Endothelial cell of umbilical vein (primary cell): ENCODE measurements around the gene HK3. TPM values are rescaled to one million over a fixed set of nuclear protein-coding genes. Genes with fewer than 3 reads are reported as not detected.

Experiments used
- BruUV-seq: library from RNA; stranded (reverse); fragments of 400-500 nt; replicated peaks from 2 replicates; lab custom pipeline; 2021; lab: Mats Ljungman, UMichigan
- CTCF ChIA-PET: fragments of 300-600, 350-600 bp; sonication (Branson Sonifier 250); formaldehyde crosslinking; loops from one replicate; lab custom pipeline; 2021; ENCODE audit warnings: antibody characterized with exemption, inconsistent platforms; lab: Charles Lee
- POLR2A ChIA-PET: fragments of 300-600, 350-600 bp; sonication (Branson Sonifier 250); formaldehyde crosslinking; loops from one replicate; lab custom pipeline; 2021; ENCODE audit warnings: antibody characterized with exemption, inconsistent platforms; lab: Charles Lee
- DNase-seq: peaks from one replicate; pipeline ENCODE4 v3.0.0-alpha.2; 2011; ENCODE audit warnings: low read depth, low spot score
- FAIRE-seq: peaks from 2 replicates; lab custom pipeline; 2011; peaks lifted over from hg19 to GRCh38; lab: Jason Lieb, UNC
- H2AFZ ChIP-seq: 2 replicates; pipeline ENCODE4 v1.6.0; 2012; ENCODE audit warnings: low read depth, low read length, control low read depth, inconsistent platforms
- H3K27ac ChIP-seq: 2 replicates; pipeline ENCODE4 v1.5.1; 2011; ENCODE audit warnings: low read depth, mild to moderate bottlenecking, control low read depth, low read length, moderate library complexity; ENCODE audit not compliant: insufficient read depth
- H3K27me3 ChIP-seq, 2 experiments: 2 replicates each; pipeline versions ENCODE4 v1.6.0 to v1.6.1; 2011; ENCODE audit warnings: low read length in 2 of 2, mixed read lengths in 1 of 2; ENCODE audit not compliant: control insufficient read depth in 2 of 2, insufficient read depth in 2 of 2
- H3K36me3 ChIP-seq, 2 experiments: 2 replicates in 1 of 2; 3 replicates in 1 of 2; pipeline ENCODE4 v1.5.1; 2011; ENCODE audit warnings: low read length in 2 of 2, mild to moderate bottlenecking in 1 of 2, moderate library complexity in 1 of 2; ENCODE audit not compliant: control insufficient read depth in 2 of 2, insufficient read depth in 2 of 2; ENCODE audit errors: extremely low read depth in 1 of 2
- H3K4me1 ChIP-seq: 3 replicates; pipeline ENCODE4 v1.5.1; 2011; ENCODE audit warnings: mild to moderate bottlenecking, low read length; ENCODE audit not compliant: control insufficient read depth, insufficient read depth; ENCODE audit errors: extremely low read depth
- H3K4me2 ChIP-seq: 2 replicates; pipeline ENCODE4 v1.6.1; 2011; ENCODE audit warnings: low read length, control low read depth, mixed read lengths; ENCODE audit not compliant: insufficient read depth
- H3K4me3 ChIP-seq, 3 experiments: fragments of 200-600 bp in 1 of 3; sonication (generic), shearing (Covaris generic) in 1 of 3; replicated peaks in 1 of 3; 2 replicates each; pipeline ENCODE4 v1.5.1; 2011 to 2016; ENCODE audit warnings: control low read depth in 3 of 3, low read length in 3 of 3, mild to moderate bottlenecking in 2 of 3, inconsistent platforms in 1 of 3, low read depth in 1 of 3, moderate library complexity in 1 of 3; ENCODE audit not compliant: insufficient read depth in 1 of 3
- H3K79me2 ChIP-seq: 2 replicates; pipeline ENCODE4 v1.6.0; 2012; ENCODE audit warnings: low read length, inconsistent platforms; ENCODE audit not compliant: control insufficient read depth, insufficient read depth
- H3K9ac ChIP-seq: replicated peaks from 2 replicates; pipeline ENCODE3; 2011; ENCODE audit warnings: low read length, control low read depth; ENCODE audit not compliant: insufficient read depth; ENCODE audit errors: extremely low read depth
- H3K9me1 ChIP-seq: replicated peaks from 3 replicates; pipeline ENCODE4 v1.6.0; 2011; ENCODE audit warnings: mild to moderate bottlenecking, low read length; ENCODE audit not compliant: control insufficient read depth, insufficient read depth; ENCODE audit errors: extremely low read depth
- H3K9me3 ChIP-seq: replicated peaks from 2 replicates; pipeline ENCODE4 v1.5.1; 2012; ENCODE audit warnings: low read length, inconsistent platforms; ENCODE audit not compliant: control insufficient read depth, insufficient read depth
- H4K20me1 ChIP-seq: replicated peaks from 2 replicates; pipeline ENCODE3; 2011; ENCODE audit warnings: mild to moderate bottlenecking, low read length; ENCODE audit not compliant: control insufficient read depth, insufficient read depth; ENCODE audit errors: extremely low read depth
- CTCF ChIP-seq, 2 donors: IDR thresholded peaks; 1 replicate in 1 of 2; 2 replicates in 1 of 2; pipeline ENCODE4 v1.5.1; 2011; ENCODE audit warnings: low read length in 2 of 2, mild to moderate bottlenecking in 2 of 2, moderate library complexity in 2 of 2, control low read depth in 1 of 2, inconsistent platforms in 1 of 2, low read depth in 1 of 2; ENCODE audit not compliant: insufficient read depth in 1 of 2; ENCODE audit errors: extremely low read depth in 1 of 2
- GATA2 ChIP-seq: IDR thresholded peaks from 2 replicates; pipeline ENCODE4 v1.7.0; 2011; ENCODE audit warnings: low read depth, mild to moderate bottlenecking, moderate library complexity, mixed read lengths, low read length; ENCODE audit not compliant: insufficient read length, insufficient read depth
- MYC ChIP-seq: IDR thresholded peaks from one replicate; pipeline ENCODE4 v1.6.1; 2011; ENCODE audit warnings: mild to moderate bottlenecking, low read depth, low read length
- dilution Hi-C: fragments of 300-500 bp; cut with MboI; formaldehyde crosslinking; loops from one replicate; pipeline ENCODE4 v1.15.0; 2019; ENCODE audit warnings: low sequenced_read_pairs; ENCODE audit not compliant: extremely low pct_ligation_motif_present
- intact Hi-C: fragments of 100-400 bp; cut with micrococcal nuclease; formaldehyde crosslinking; loops from one replicate; pipeline ENCODE4 v1.10.0; 2022
- polyA plus RNA-seq, 4 experiments: library from polyadenylated mRNA; depleted of rRNA in 3 of 4; stranded (reverse) in 3 of 4; unstranded in 1 of 4; fragments of >200 nt; gene quantifications; 2 replicates each; pipeline versions ENCODE4 v1.2.1 to v1.2.3, GENCODE V29; 2011 to 2012; ENCODE audit warnings: missing spikeins in 1 of 4
- total RNA-seq: library from RNA; stranded (reverse); gene quantifications from 2 replicates; pipeline ENCODE4 v1.2.3, GENCODE V29; 2021

Gene HK3
- total and polyA plus RNA-seq, 2 donors (not counting 3 experiments of a cell fraction or from before 2014, with no cell fraction given), result not detected

- POLR2A ChIA-PET, result no interaction called here
- BruUV-seq, result no TSS peak
- H2AFZ ChIP-seq, result no peak overlapping the region
- no peaks in the 10 kb centered on the region for H4K20me1 ChIP-seq
- FAIRE-seq (no peak), DNase-seq (no peak)
- H3K4me1 ChIP-seq, result no peaks in the 10 kb centered on the region
- CTCF ChIA-PET, result interaction anchor here (1.5 kb wide), 1 partner anchor 199 kb away, joined by 7 read pairs; no protein-coding TSS in a partner anchor
- no peaks in the 10 kb centered on the region for H3K79me2 ChIP-seq
- dilution Hi-C loops, result no loop called here
- no peaks in the 10 kb centered on the region for H3K27me3 ChIP-seq
- no peaks in the 10 kb centered on the region for H3K36me3 ChIP-seq
- H3K4me2 ChIP-seq, result no peak overlapping the region
- H3K9me3 ChIP-seq, result no peaks in the 10 kb centered on the region
- H3K9me1 ChIP-seq, result no peaks in the 10 kb centered on the region
- no peak overlapping the region for H3K9ac ChIP-seq
- intact Hi-C loops, result no loop called here
- no peak for TF ChIP-seq MYC
- H3K27ac ChIP-seq, result no peak overlapping the region
- no peak overlapping the region for H3K4me3 ChIP-seq
Observed at GRCh38 chr5:176859916-176860315, 39.2 kb downstream of the HK3 start.

GRCh38 chr5:176857894-176858273 is 41.3 kb downstream of the HK3 start:
- BruUV-seq, result no TSS peak
- Histone ChIP-seq H4K20me1 (no peaks in the 10 kb centered on the region), H3K79me2 (no peaks in the 10 kb centered on the region), H3K9me3 (no peaks in the 10 kb centered on the region), H3K4me2 (no peak overlapping the region), H3K9ac (no peak overlapping the region), H3K4me3 (no peak overlapping the region), H3K9me1 (no peaks in the 10 kb centered on the region), H3K27me3 (no peaks in the 10 kb centered on the region), H3K36me3 (no peaks in the 10 kb centered on the region), H3K4me1 (no peaks in the 10 kb centered on the region), H2AFZ (no peak overlapping the region), H3K27ac (no peak overlapping the region)
- no peak for TF ChIP-seq GATA2
- TF ChIP-seq CTCF (IDR thresholded peaks at IDR 0.05; ENCODE audit: extremely low read depth in 1 of 2, insufficient read depth in 1 of 2, low read depth in 1 of 2, low read length in 2 of 2), result no peak
- DNase-seq, result no peak
- no peak for FAIRE-seq
- intact Hi-C loops, result no loop called here
- CTCF ChIA-PET, result interaction anchor here (0.6 kb wide), 1 partner anchor 164 kb away, joined by 3 read pairs; no protein-coding TSS in a partner anchor
- dilution Hi-C loops, result no loop called here
- POLR2A ChIA-PET, result no interaction called here
